Mesothelial cell of epicardium (in vitro differentiated cells): ENCODE results near the gene PRSS21. TPM values are rescaled to one million over a fixed set of nuclear protein-coding genes. Genes with fewer than 3 reads are reported as not detected.
A peak's percentile ranks its signal among the peaks of the same experiment; 100 is the strongest.

Source experiments
- DNase-seq, 2 experiments: peaks; one replicate each; pipeline ENCODE4 v3.0.0; 2021; ENCODE audit warnings: low spot score in 2 of 2; ENCODE audit not compliant: unreplicated experiment in 2 of 2
- H3K27ac Mint-ChIP-seq: 2 replicates; pipeline ENCODE4 v1.8.0; 2021; ENCODE audit warnings: mixed read lengths
- H3K27me3 Mint-ChIP-seq: 2 replicates; pipeline ENCODE4 v1.8.0; 2021; ENCODE audit warnings: low read depth, mixed read lengths
- H3K36me3 Mint-ChIP-seq: 2 replicates; pipeline ENCODE4 v1.8.0; 2021; ENCODE audit warnings: mixed read lengths
- H3K4me1 Mint-ChIP-seq: 2 replicates; pipeline ENCODE4 v1.8.0; 2021; ENCODE audit warnings: mixed read lengths
- H3K4me3 Mint-ChIP-seq: 2 replicates; pipeline ENCODE4 v1.8.0; 2021; ENCODE audit warnings: mild to moderate bottlenecking, moderate library complexity, mixed read lengths
- H3K9me3 Mint-ChIP-seq: 2 replicates; pipeline ENCODE4 v1.8.0; 2021; ENCODE audit warnings: mixed read lengths
- CTCF ChIP-seq: fragments of 200-600 bp; sonication (generic); IDR thresholded peaks from one replicate; pipeline ENCODE4 v1.5.0; 2021; ENCODE audit warnings: antibody characterized with exemption; ENCODE audit not compliant: unreplicated experiment
- total RNA-seq: library from RNA; stranded (reverse); gene quantifications from 3 replicates; pipeline ENCODE4 v1.2.1, GENCODE V29; 2021

PRSS21 gene
- total RNA-seq, 1 donor from 2014 or later = not detected

GRCh38 chr16:2855536-2855935 is 38.5 kb downstream of the PRSS21 start:
- peaks cover 11% of the 10 kb centered on the region for H3K36me3 Mint-ChIP-seq
- no peak overlapping the region for H3K27ac Mint-ChIP-seq
- H3K4me3 Mint-ChIP-seq = no peak overlapping the region
- DNase-seq = no peak
- H3K4me1 Mint-ChIP-seq = peaks cover 5% of the 10 kb centered on the region
- TF ChIP-seq CTCF = no peak
- peaks cover 14% of the 10 kb centered on the region for H3K27me3 Mint-ChIP-seq
- H3K9me3 Mint-ChIP-seq = peaks cover 8% of the 10 kb centered on the region

- Mint-ChIP-seq H3K4me3 (peak overlapping the region; percentile 41), H3K27ac (no peak overlapping the region), H3K9me3 (peaks cover 10% of the 10 kb centered on the region), H3K36me3 (peaks cover 11% of the 10 kb centered on the region), H3K27me3 (peaks cover 16% of the 10 kb centered on the region), H3K4me1 (peaks cover 5% of the 10 kb centered on the region)
- TF ChIP-seq CTCF = no peak
- no peak for DNase-seq
These were observed 39.1 kb downstream of the PRSS21 start for GRCh38 chr16:2856061-2856670.

DNA sequence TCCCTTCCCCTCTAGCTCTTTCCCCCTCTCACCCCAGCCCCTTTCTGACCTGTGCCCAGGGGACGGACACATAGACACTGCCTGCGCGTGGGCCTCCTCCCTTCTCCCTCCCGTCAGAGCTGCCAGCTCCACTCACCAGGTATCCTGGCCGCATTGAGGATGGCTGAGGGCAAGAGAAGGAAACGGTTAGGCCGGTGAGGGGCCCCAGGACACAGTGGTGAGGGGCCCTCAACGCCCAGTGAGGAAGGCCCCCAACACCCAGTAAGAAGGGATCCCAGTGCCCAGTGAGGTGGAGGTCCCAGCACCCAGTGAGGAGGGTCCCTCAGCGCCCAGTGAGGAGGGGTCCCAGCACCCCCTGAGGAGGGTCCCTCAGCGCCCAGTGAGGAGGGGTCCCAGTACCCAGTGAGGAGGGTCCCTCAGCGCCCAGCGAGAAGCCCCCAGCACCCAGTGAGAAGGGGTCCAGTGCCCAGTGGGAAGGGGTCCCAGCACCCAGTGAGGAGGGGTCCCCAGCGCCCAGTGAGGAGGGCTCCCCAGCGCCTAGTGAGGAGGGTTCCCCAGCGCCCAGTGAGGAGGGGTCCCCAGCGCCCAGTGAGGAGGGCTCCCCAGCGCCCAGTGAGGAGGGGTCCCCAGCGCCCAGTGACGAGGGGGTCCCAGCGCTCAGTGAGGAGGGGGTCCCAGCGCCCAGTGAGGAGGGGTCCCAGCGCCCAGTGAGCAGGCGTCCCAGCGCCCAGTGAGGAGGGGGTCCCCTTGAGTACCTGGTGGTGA is 39.8 kb downstream of the PRSS21 start:
- H3K9me3 Mint-ChIP-seq = peaks cover 13% of the 10 kb centered on the region
- no peak for TF ChIP-seq CTCF
- peaks cover 5% of the 10 kb centered on the region for H3K4me1 Mint-ChIP-seq
- no peak for DNase-seq
- H3K27ac Mint-ChIP-seq = no peak overlapping the region
- H3K36me3 Mint-ChIP-seq = peaks cover 11% of the 10 kb centered on the region
- peaks cover 20% of the 10 kb centered on the region for H3K27me3 Mint-ChIP-seq
- H3K4me3 Mint-ChIP-seq = peak overlapping the region; percentile 41

DNA sequence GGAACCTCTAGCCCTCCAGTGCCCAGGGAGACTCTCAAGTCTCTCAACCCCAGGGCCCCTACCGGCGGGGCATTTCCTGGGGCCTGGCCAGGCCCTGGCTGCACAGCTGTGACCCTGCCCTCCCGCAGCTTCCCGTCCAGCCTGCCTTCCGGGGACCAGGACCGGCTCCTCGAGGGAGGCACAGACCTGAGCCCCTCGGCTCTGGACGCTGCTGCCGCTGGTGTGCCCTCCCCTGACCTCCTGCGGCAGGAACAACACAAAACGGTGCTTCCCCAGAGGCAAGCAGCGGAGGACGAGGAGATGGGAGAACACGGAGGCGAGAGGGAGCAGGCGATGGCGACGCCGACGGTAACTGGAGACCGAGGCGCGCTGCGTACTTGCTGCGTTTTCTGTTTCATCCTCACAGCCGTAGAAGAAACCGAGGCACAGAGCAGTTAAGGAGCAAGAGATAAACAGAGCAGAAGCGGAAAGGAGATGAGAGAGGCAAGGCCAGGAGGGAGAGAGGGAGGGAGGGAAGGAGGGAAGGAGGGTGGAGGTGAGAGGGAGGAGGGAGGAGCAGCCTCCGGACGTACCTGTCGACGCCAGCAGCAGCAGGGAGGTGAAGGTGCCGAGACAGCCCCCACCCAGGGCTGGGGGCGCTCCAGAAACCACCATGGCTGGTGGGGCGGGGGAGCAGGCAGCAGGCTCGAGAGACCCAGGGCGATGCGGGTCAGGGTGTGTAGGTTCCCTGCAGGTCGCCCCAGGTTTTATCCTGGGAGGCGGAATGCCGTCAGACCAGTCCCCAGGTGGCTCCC is 40.6 kb downstream of the PRSS21 start, which contains the start of gene PRSS22:
Gene PRSS22, minus strand, starts transcription at position 720 of the 794 bp plus-strand sequence. Its CDS starts 66 bp downstream, at position 654.
- H3K36me3 Mint-ChIP-seq = peaks cover 11% of the 10 kb centered on the region
- H3K27ac Mint-ChIP-seq = peak within 1 kb of the TSS; percentile 89
- peaks cover 20% of the 10 kb centered on the region for H3K27me3 Mint-ChIP-seq
- no peak for TF ChIP-seq CTCF
- H3K9me3 Mint-ChIP-seq = peaks cover 13% of the 10 kb centered on the region
- DNase-seq = peak in 1 of 2 experiments; percentile 57
- H3K4me1 Mint-ChIP-seq = peaks cover 5% of the 10 kb centered on the region
- peak within 1 kb of the TSS; percentile 80 for H3K4me3 Mint-ChIP-seq

DNA sequence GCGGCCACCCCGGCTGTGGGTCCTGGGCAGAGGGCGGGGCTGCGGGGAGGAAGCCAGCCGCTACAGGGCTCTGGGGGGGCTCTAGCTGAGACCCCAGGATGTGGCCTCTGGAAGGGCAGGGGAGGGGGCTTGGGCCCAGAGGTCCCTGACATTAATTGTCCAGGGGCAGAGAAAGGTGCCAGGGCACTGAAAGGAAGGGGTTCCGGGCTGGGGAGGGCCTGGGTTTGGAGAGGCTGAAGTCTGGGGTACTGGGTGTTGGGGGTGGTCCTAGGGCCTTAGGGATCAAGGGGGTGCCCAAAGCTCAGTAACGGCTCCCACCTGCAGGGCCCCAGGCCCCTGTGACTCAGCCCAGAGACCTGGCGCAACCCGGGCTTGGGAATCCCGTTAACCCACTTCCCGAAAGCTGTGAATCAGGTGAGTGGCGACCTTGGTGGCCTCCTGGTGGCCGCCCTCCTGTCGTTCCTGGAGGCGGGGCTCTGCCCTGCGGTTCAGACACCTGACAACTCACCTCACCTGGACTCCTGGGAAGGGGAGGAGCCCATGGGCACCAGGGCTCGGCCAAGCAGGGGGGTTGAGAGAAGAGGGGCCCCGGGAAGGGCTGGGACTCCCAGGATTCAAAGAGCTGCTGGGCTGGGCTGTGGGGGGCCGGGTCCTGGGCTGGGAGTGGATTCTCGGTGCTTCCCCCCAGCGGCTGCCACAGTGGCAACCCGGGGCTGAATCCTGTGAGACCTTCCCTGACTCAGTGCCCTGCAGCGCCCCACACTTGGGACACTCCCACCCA is 41.4 kb downstream of the PRSS21 start:
- H3K36me3 Mint-ChIP-seq = peaks cover 11% of the 10 kb centered on the region
- no peak overlapping the region for H3K27ac Mint-ChIP-seq
- H3K27me3 Mint-ChIP-seq = peaks cover 20% of the 10 kb centered on the region
- no peak for DNase-seq
- TF ChIP-seq CTCF = no peak
- H3K4me1 Mint-ChIP-seq = peaks cover 5% of the 10 kb centered on the region
- peaks cover 13% of the 10 kb centered on the region for H3K9me3 Mint-ChIP-seq
- H3K4me3 Mint-ChIP-seq = peak overlapping the region; percentile 80
